Activated CD8-positive, alpha-beta T cell treated with anti-CD3 and anti-CD28 coated beads for 36 hours (primary cell): ENCODE results near the gene CDK5. TPM values are rescaled to one million over a fixed set of nuclear protein-coding genes. Genes with fewer than 3 reads are reported as not detected.

Experiments
- ATAC-seq: fragments of 200-7000 bp; cut with Tn5 transposase; one replicate; pipeline ENCODE4 v1.10.0; 2021; ENCODE audit warnings: mild to moderate bottlenecking, moderate library complexity
- CTCF ChIA-PET: fragments of 350-600 bp; sonication (Branson Sonifier 250); formaldehyde crosslinking; loops from one replicate; lab custom pipeline; 2021; ENCODE audit warnings: antibody characterized with exemption; lab: Charles Lee
- POLR2A ChIA-PET: fragments of 350-600 bp; sonication (Branson Sonifier 250); formaldehyde crosslinking; loops from one replicate; lab custom pipeline; 2021; ENCODE audit warnings: antibody characterized with exemption; lab: Charles Lee
- DNase-seq: peaks from one replicate; pipeline ENCODE4 v3.0.0-alpha.2; 2020
- H3K27ac Mint-ChIP-seq: one replicate; pipeline ENCODE4 v1.8.0; 2021; ENCODE audit warnings: mild to moderate bottlenecking, mixed read lengths
- H3K27me3 Mint-ChIP-seq: one replicate; pipeline ENCODE4 v1.8.0; 2021; ENCODE audit warnings: mixed read lengths
- H3K36me3 Mint-ChIP-seq: one replicate; pipeline ENCODE4 v1.8.0; 2021; ENCODE audit warnings: low read depth, mixed read lengths
- H3K4me1 Mint-ChIP-seq: one replicate; pipeline ENCODE4 v1.8.0; 2021; ENCODE audit warnings: low read depth, mixed read lengths
- H3K4me3 Mint-ChIP-seq: one replicate; pipeline ENCODE4 v1.8.0; 2021; ENCODE audit warnings: mild to moderate bottlenecking, moderate library complexity, mixed read lengths
- H3K9me3 Mint-ChIP-seq: one replicate; pipeline ENCODE4 v1.8.0; 2021; ENCODE audit warnings: mixed read lengths
- CTCF ChIP-seq: fragments of 200-600 bp; IDR thresholded peaks from one replicate; pipeline ENCODE4 v1.8.0; 2022; ENCODE audit warnings: antibody characterized with exemption, mild to moderate bottlenecking
- intact Hi-C: fragments of 100-400 bp; cut with micrococcal nuclease; formaldehyde crosslinking; loops from one replicate; pipeline ENCODE4 v1.10.0; 2022
- total RNA-seq, 2 experiments: library from RNA; stranded (reverse); gene quantifications; one replicate each; pipeline ENCODE4 v1.2.3, GENCODE V29; 2021

Gene CDK5
- total RNA-seq, 2 experiments from 2014 or later: 9.9 to 10.4 TPM

- no peaks in the 10 kb centered on the region for H3K9me3 Mint-ChIP-seq
- no peaks in the 10 kb centered on the region for H3K36me3 Mint-ChIP-seq
- TF ChIP-seq CTCF: no peak
- H3K4me3 Mint-ChIP-seq: no peak overlapping the region
- H3K27ac Mint-ChIP-seq: no peak overlapping the region
- H3K27me3 Mint-ChIP-seq: no peaks in the 10 kb centered on the region
- CTCF ChIA-PET: interaction anchor here (1.0 to 2.6 kb wide), 4 partner anchors 11 to 97 kb away, joined by 3 to 11 read pairs (median 3); no protein-coding TSS in a partner anchor
- POLR2A ChIA-PET: interaction anchor here (1.9 kb wide), 1 partner anchor 11 kb away, joined by 5 read pairs; no protein-coding TSS in a partner anchor
- ATAC-seq (no peak), DNase-seq (no peak)
- intact Hi-C loops: no loop called here
- peaks cover 25% of the 10 kb centered on the region for H3K4me1 Mint-ChIP-seq
Measured at GRCh38 chr7:151005566-151005965, 52.1 kb downstream of the CDK5 start.

Other genes with a start within 250 kb of the CDK5 start
- not detected for gene AOC1, start 205.4 kb downstream of the CDK5 start, total RNA-seq
- under 1 TPM; 0.23 to 0.29 TPM for gene KCNH2, start 79.6 kb downstream of the CDK5 start, total RNA-seq
- 1 to 10 TPM; 5.4 to 6.2 TPM for gene NOS3, start 66.9 kb downstream of the CDK5 start, total RNA-seq
- 10 to 100 TPM; 12.6 to 14.0 TPM for gene ATG9B, start 33.4 kb downstream of the CDK5 start, total RNA-seq
- 10 to 100 TPM; 41.4 to 47.5 TPM for gene ABCB8, start 29.4 kb downstream of the CDK5 start, total RNA-seq
- 1 to 10 TPM; 3.7 to 5.8 TPM for gene ASIC3, start 9.4 kb downstream of the CDK5 start, total RNA-seq
- 10 to 100 TPM; 42.7 to 46.1 TPM for gene SLC4A2, start 1.7 kb upstream of the CDK5 start, total RNA-seq
- 10 to 100 TPM; 54.0 to 59.4 TPM for gene FASTK, start 22.9 kb upstream of the CDK5 start, total RNA-seq
- 10 to 100 TPM; 59.7 to 64.2 TPM for gene TMUB1, start 25.6 kb upstream of the CDK5 start, total RNA-seq
- 10 to 100 TPM; 20.6 to 22.0 TPM for gene AGAP3, start 28.6 kb upstream of the CDK5 start, total RNA-seq
- gene GBX1, start 109.8 kb upstream of the CDK5 start, total RNA-seq: not detected
- gene ASB10, start 129.4 kb upstream of the CDK5 start, total RNA-seq: not detected
- not detected for gene H2BK1, start 152.6 kb upstream of the CDK5 start, total RNA-seq
- gene ABCF2, start 169.3 kb upstream of the CDK5 start, total RNA-seq: 10 to 100 TPM; 48.1 to 56.2 TPM
- gene CHPF2, start 174.6 kb upstream of the CDK5 start, total RNA-seq: 10 to 100 TPM; 23.7 to 27.3 TPM
- gene SMARCD3, start 190.8 kb upstream of the CDK5 start, total RNA-seq: 1 to 10 TPM; 8.2 to 8.9 TPM